ENCODE data around the gene MALT1.

MALT1 gene

GRCh38 chr18:58698701-58699193, 27.5 kb downstream of the MALT1 start:
- no peak for TF ChIP-seq CTCF (IDR thresholded peaks at IDR 0.05; ENCODE audit: low read depth, low read length)
- DNase-seq (ENCODE audit: low read depth in 2 of 2): no peak
- no peak overlapping the region for H3K4me3 ChIP-seq (replicated peaks in 1 of 2; ENCODE audit: low read depth in 2 of 2, low read length in 2 of 2)

DNA sequence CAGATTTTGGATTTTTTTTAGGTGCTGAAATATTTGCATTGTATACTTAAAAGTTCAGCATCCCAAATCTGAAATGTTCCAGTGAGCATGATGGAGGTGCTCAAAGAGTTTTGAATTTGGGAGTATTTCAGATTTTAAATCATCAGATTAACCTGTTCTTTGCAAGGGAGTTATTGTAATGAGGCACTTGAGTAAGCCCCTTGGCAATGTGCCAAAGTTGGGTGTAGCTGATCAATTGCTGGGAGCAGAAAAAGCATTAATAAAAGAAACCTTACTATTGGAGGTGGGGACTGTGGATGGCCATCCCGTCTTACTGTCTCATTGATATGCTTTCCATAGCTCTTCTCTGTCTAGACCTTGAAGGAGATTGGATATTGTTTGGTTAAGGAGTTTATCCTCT, 28.3 kb downstream of the MALT1 start:
- no peak for TF ChIP-seq CTCF (IDR thresholded peaks at IDR 0.05; ENCODE audit: low read depth, low read length)
- DNase-seq (ENCODE audit: low read depth in 2 of 2): peak in 1 of 2 donors; percentile 4
- no peak overlapping the region for H3K4me3 ChIP-seq (replicated peaks in 1 of 2; ENCODE audit: low read depth in 2 of 2, low read length in 2 of 2)

- TF ChIP-seq CTCF (IDR thresholded peaks at IDR 0.05; ENCODE audit: low read depth, low read length): no peak
- no peak overlapping the region for H3K4me3 ChIP-seq (replicated peaks in 1 of 2; ENCODE audit: low read depth in 2 of 2, low read length in 2 of 2)
- no peak for DNase-seq (ENCODE audit: low read depth in 2 of 2)
Measured at GRCh38 chr18:58700209-58700608, 28.9 kb downstream of the MALT1 start.

DNA sequence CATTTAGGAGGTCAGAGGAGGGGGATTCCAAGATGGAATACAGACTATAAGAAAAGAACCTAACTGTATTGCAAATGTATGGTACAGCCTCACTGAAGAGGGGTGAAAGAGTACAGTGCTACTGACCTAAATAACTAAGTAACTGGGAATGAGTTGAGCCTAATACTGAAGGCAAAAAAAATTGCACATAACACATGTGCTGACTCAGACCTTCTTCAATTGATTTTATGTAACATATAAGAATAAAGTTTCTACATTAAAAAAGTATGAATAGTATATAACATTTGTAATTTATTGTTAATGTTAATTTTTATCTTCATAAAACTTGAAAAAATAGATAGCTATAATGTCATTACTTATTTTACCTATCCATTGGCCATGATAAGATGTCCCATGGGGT, 41.7 kb downstream of the MALT1 start:
- no peak for DNase-seq (ENCODE audit: low read depth in 2 of 2)
- H3K4me3 ChIP-seq (replicated peaks in 1 of 2; ENCODE audit: low read depth in 2 of 2, low read length in 2 of 2): no peak overlapping the region
- TF ChIP-seq CTCF (IDR thresholded peaks at IDR 0.05; ENCODE audit: low read depth, low read length): no peak

DNA sequence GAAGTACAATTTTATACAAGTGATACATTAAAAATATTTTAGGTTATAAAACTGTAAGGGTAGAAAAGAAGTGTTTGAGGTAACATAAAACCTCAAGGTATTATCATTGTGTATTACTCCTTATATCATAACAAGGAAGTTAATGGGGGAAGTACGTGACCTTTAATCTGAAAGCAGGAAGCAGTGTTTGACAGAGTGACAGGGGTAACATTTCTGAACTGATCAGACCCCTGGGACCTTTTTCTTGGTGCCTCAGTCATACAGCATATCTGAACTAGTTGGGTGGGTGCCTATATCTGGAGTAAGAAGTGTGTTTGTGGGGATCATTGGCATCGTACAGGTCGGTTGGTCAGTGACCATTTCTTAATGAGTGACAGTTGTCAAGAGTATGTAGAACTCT, 43.0 kb downstream of the MALT1 start:
- no peak overlapping the region for H3K4me3 ChIP-seq (replicated peaks in 1 of 2; ENCODE audit: low read depth in 2 of 2, low read length in 2 of 2)
- DNase-seq (ENCODE audit: low read depth in 2 of 2): no peak
- no peak for TF ChIP-seq CTCF (IDR thresholded peaks at IDR 0.05; ENCODE audit: low read depth, low read length)

DNA sequence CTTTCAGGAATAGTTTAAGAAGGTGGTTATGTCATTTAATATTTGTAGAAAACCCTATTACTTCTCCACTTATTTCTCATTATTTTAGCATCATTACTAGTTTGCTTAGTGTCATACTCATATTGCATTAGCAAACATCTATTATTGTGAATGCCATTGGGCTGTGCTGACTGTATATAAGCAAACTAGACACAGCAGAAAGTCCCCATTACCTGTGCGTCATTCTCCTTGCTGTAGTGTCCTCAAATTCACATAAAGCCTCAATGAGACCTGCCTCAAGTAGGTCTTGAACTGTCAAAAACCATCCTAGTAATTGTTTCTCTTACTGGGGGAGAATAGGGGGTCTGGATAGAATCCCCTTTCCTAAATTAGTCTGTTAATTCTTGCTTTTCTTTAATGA, 43.6 kb downstream of the MALT1 start:
- DNase-seq (ENCODE audit: low read depth in 2 of 2): no peak
- no peak for TF ChIP-seq CTCF (IDR thresholded peaks at IDR 0.05; ENCODE audit: low read depth, low read length)
- H3K4me3 ChIP-seq (replicated peaks in 1 of 2; ENCODE audit: low read depth in 2 of 2, low read length in 2 of 2): no peak overlapping the region

DNA sequence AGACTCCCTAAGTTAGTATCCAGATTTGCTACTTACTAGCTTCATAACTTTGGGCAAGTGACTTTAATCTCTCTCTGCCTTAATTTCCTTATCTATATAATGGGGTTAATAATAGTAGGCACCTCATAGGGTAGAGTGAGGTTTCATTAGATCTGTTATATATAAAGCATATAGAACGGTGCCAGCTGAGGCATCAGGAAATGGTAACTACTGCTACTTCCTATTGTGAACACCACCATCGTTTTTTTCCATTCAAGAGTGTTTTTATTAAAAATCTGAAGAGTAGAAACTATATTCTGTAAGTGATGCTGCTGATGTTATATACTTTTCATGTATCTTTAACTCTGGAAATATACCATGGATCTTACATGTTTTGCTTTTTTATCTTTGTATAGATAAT, 44.3 kb downstream of the MALT1 start:
- TF ChIP-seq CTCF (IDR thresholded peaks at IDR 0.05; ENCODE audit: low read depth, low read length): no peak
- DNase-seq (ENCODE audit: low read depth in 2 of 2): no peak
- H3K4me3 ChIP-seq (replicated peaks in 1 of 2; ENCODE audit: low read depth in 2 of 2, low read length in 2 of 2): no peak overlapping the region

All from cardiac fibroblast (primary cell).